Smooth muscle cell (in vitro differentiated cells): Measurements from ENCODE around the gene ASB1. TPM values are rescaled to one million over a fixed set of nuclear protein-coding genes. Genes with fewer than 3 reads are reported as not detected.

Experiments
- DNase-seq: peaks from one replicate; lab custom pipeline; 2025; ENCODE audit not compliant: unreplicated experiment; lab: John Stamatoyannopoulos, UW
- H2AFZ ChIP-seq: fragments of 200-600 bp; sonication (generic); 2 replicates; pipeline ENCODE4 v1.6.0; 2016; ENCODE audit warnings: antibody characterized with exemption, low read depth, mild to moderate bottlenecking
- H3F3A ChIP-seq: fragments of 200-600 bp; sonication (generic); 2 replicates; pipeline ENCODE4 v1.6.0; 2017; ENCODE audit warnings: antibody characterized with exemption, low read depth
- H3K27ac ChIP-seq: fragments of 200-600 bp; sonication (generic); 2 replicates; pipeline ENCODE4 v1.5.1; 2016; ENCODE audit warnings: low read depth, mild to moderate bottlenecking
- H3K27me3 ChIP-seq: fragments of 200-600 bp; sonication (generic); 2 replicates; pipeline ENCODE4 v1.6.1; 2016; ENCODE audit warnings: low read depth, mild to moderate bottlenecking
- H3K36me3 ChIP-seq: fragments of 200-600 bp; sonication (generic); 2 replicates; pipeline ENCODE4 v1.5.1; 2016; ENCODE audit warnings: low read depth
- H3K4me1 ChIP-seq: fragments of 200-600 bp; sonication (generic); 2 replicates; pipeline ENCODE4 v1.5.1; 2016; ENCODE audit warnings: low read depth
- H3K4me2 ChIP-seq: fragments of 200-600 bp; sonication (generic); 2 replicates; pipeline ENCODE4 v1.6.0; 2016; ENCODE audit warnings: mild to moderate bottlenecking
- H3K4me3 ChIP-seq: fragments of 200-600 bp; sonication (generic); 2 replicates; pipeline ENCODE4 v1.5.1; 2016; ENCODE audit warnings: mild to moderate bottlenecking
- H3K79me2 ChIP-seq: fragments of 200-600 bp; sonication (generic); 2 replicates; pipeline ENCODE4 v1.6.0; 2016; ENCODE audit warnings: low read depth, mild to moderate bottlenecking
- H3K9ac ChIP-seq: fragments of 200-600 bp; sonication (generic); 2 replicates; pipeline ENCODE4 v1.6.0; 2016; ENCODE audit warnings: low read depth
- H3K9me3 ChIP-seq: fragments of 200-600 bp; sonication (generic); replicated peaks from 2 replicates; pipeline ENCODE4 v1.5.1; 2016; ENCODE audit warnings: low read depth
- H4K20me1 ChIP-seq: fragments of 200-600 bp; sonication (generic); 2 replicates; pipeline ENCODE4 v1.6.0; 2016; ENCODE audit warnings: low read depth
- WGBS: methylation state at CpG from one replicate; pipeline ENCODE4 v1.1.7; 2016; ENCODE audit warnings: low lambda C conversion rate; 5-methylcytosine and 5-hydroxymethylcytosine counted together
- polyA plus RNA-seq: library from polyadenylated mRNA; unstranded; fragments of >200 nt; fragmentation: Nextera tagmentation; extraction: Ambion mirVana; gene quantifications from 2 replicates; pipeline ENCODE4 v1.2.1, GENCODE V29; 2016
- total RNA-seq: library from RNA; depleted of rRNA; stranded (reverse); fragments of >200 nt; gene quantifications from 2 replicates; pipeline ENCODE4 v1.2.3, GENCODE V29; 2014
- TF ChIP-seq, protein P1 (sequence below): fragments of 200-600 bp; sonication (generic); IDR thresholded peaks from 2 replicates; pipeline ENCODE4 v1.5.1; 2017; ENCODE audit warnings: borderline replicate concordance, mild to moderate bottlenecking, antibody characterized with exemption; ENCODE audit not compliant: insufficient read depth, poor library complexity, severe bottlenecking

Gene ASB1
- total and polyA plus RNA-seq, 2 experiments from 2014 or later, result 24.8 to 27.3 TPM

DNA sequence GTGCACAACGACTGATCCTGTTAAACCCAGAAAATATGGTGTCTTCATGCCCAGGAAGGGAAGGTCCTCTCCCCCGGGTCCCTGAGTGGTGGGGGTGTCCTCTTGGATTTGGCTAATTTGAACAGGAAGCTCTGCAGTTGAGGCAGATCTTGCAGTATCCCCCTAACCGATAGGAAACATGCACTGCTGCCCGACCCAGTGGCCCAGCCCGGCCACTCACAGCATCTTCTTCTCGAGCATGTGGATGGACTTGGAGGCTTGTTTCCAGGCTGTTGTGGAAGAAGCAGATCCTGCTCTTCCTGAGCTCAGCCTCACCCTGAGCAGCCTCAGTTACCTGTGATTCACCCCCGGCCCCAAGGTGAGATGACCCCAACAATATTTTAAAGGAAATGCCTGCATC, 46.4 kb upstream of the ASB1 start:
- H3K4me3 ChIP-seq, result no peak overlapping the region
- H3F3A ChIP-seq, result no peaks in the 10 kb centered on the region
- peak overlapping the region; percentile 62 for H3K27ac ChIP-seq
- H3K79me2 ChIP-seq, result no peaks in the 10 kb centered on the region
- WGBS, result 73% methylated on average over 7 of the region's 7 CpGs
- no peaks in the 10 kb centered on the region for H3K27me3 ChIP-seq
- no peaks in the 10 kb centered on the region for H3K36me3 ChIP-seq
- no peaks in the 10 kb centered on the region for H4K20me1 ChIP-seq
- H2AFZ ChIP-seq, result no peak overlapping the region
- TF ChIP-seq, protein P1, sequence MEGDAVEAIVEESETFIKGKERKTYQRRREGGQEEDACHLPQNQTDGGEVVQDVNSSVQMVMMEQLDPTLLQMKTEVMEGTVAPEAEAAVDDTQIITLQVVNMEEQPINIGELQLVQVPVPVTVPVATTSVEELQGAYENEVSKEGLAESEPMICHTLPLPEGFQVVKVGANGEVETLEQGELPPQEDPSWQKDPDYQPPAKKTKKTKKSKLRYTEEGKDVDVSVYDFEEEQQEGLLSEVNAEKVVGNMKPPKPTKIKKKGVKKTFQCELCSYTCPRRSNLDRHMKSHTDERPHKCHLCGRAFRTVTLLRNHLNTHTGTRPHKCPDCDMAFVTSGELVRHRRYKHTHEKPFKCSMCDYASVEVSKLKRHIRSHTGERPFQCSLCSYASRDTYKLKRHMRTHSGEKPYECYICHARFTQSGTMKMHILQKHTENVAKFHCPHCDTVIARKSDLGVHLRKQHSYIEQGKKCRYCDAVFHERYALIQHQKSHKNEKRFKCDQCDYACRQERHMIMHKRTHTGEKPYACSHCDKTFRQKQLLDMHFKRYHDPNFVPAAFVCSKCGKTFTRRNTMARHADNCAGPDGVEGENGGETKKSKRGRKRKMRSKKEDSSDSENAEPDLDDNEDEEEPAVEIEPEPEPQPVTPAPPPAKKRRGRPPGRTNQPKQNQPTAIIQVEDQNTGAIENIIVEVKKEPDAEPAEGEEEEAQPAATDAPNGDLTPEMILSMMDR, result no peak
- H3K9ac ChIP-seq, result no peak overlapping the region
- H3K4me1 ChIP-seq, result no peaks in the 10 kb centered on the region
- no peak overlapping the region for H3K4me2 ChIP-seq
- H3K9me3 ChIP-seq, result no peaks in the 10 kb centered on the region
- DNase-seq, result no peak

DNA sequence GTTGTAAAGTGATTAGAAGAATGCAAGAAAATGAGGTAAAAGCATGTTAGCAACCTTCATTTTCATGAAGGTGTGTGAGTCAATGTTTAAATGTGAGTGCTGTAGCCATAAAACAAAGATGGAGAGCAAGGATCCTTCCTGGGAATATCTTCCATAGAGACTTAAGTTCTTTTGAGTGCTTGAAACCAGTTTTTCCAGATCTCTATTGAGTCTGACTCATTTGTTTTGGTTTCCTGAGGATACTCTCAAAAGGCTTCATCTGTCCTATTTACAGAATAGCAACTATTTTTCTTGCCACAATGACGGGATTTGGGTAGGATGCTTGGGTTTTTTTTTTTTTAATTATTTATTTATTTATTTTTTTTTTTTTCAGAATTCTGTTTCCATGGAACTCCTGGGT, 45.9 kb upstream of the ASB1 start:
- peak overlapping the region; percentile 62 for H3K27ac ChIP-seq
- WGBS, result 28% methylated on average over 1 of the region's 1 CpG
- H2AFZ ChIP-seq, result no peak overlapping the region
- no peaks in the 10 kb centered on the region for H3K9me3 ChIP-seq
- no peak overlapping the region for H3K9ac ChIP-seq
- H3K4me3 ChIP-seq, result no peak overlapping the region
- H3K4me1 ChIP-seq, result no peaks in the 10 kb centered on the region
- H4K20me1 ChIP-seq, result no peaks in the 10 kb centered on the region
- no peaks in the 10 kb centered on the region for H3K36me3 ChIP-seq
- no peaks in the 10 kb centered on the region for H3K79me2 ChIP-seq
- TF ChIP-seq, protein P1, result no peak
- H3K4me2 ChIP-seq, result no peak overlapping the region
- no peaks in the 10 kb centered on the region for H3K27me3 ChIP-seq
- no peak for DNase-seq
- H3F3A ChIP-seq, result no peaks in the 10 kb centered on the region

DNA sequence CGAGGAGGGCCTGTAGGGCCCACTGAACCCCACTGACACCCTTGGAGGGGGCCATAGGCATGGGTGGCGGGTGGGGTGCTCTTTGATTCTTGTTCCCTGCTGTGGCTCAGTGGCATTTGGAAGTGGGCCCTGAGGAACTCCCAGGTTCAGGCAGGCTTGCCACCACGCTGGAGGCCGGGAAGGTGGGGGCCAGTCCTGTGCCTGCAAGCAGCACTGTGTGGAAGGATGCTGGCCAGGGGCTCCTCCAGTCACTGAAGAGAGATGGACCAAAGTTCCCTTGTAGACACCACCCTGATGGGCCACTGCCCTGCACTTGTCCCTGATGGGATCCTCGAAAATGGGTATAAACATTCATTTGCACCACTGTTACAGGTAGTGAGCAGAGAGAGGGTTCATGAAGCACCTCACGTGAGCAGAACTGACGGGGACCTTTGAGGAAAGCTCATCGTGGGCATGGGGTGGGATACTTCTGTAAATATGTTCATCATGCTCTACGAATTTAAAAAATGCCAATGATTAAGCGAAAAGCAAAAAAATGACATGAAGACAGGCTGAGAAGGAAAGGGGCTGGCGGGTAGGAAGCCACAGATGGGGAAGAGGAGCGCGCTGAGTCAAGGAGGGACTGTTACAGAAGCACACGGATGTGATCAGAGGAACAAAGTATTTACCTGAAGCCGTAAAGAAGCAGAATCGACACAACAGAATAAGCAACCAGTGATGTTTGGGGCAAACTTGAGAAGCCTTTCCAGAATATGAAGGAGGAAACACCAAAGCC, 45.2 kb upstream of the ASB1 start:
- Histone ChIP-seq H3K79me2 (no peaks in the 10 kb centered on the region), H3K4me1 (no peaks in the 10 kb centered on the region), H4K20me1 (no peaks in the 10 kb centered on the region), H3K27me3 (no peaks in the 10 kb centered on the region), H2AFZ (no peak overlapping the region), H3K9ac (no peak overlapping the region), H3K9me3 (no peaks in the 10 kb centered on the region), H3K4me3 (no peak overlapping the region), H3K4me2 (no peak overlapping the region), H3F3A (no peaks in the 10 kb centered on the region), H3K27ac (no peak overlapping the region), H3K36me3 (no peaks in the 10 kb centered on the region)
- 95% methylated on average over 16 of the region's 16 CpGs for WGBS
- TF ChIP-seq, protein P1, result no peak
- DNase-seq, result no peak

DNA sequence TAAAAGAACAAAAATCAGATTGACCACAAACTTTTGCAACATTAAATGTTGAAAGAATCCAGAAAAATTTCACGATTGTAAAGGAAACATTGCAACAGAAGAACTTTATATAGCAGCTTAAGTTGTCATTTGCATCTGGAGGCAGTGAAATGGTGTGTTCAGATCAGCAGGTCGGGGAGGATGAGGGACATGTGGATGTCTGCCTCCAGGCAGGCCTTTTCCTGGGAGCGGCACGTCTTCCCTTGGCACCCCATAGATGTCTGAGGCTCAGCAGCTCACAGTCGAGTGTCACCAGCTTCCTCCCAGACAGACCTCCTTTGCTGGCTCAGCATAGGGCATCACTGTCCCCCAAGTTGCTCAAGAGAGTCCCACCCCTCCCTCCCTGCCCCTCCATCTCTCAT, 44.3 kb upstream of the ASB1 start:
- Histone ChIP-seq H3K4me1 (no peaks in the 10 kb centered on the region), H3K27ac (no peak overlapping the region), H3K4me2 (no peak overlapping the region), H3F3A (no peaks in the 10 kb centered on the region), H3K9me3 (no peaks in the 10 kb centered on the region), H3K27me3 (no peaks in the 10 kb centered on the region), H3K4me3 (no peak overlapping the region), H2AFZ (no peak overlapping the region), H3K9ac (no peak overlapping the region), H3K36me3 (no peaks in the 10 kb centered on the region), H3K79me2 (no peaks in the 10 kb centered on the region), H4K20me1 (no peaks in the 10 kb centered on the region)
- DNase-seq, result no peak
- WGBS, result 92% methylated on average over 5 of the region's 5 CpGs
- TF ChIP-seq, protein P1, result no peak
